ENCODE measurements around the gene LHB.

The LHB gene

DNA sequence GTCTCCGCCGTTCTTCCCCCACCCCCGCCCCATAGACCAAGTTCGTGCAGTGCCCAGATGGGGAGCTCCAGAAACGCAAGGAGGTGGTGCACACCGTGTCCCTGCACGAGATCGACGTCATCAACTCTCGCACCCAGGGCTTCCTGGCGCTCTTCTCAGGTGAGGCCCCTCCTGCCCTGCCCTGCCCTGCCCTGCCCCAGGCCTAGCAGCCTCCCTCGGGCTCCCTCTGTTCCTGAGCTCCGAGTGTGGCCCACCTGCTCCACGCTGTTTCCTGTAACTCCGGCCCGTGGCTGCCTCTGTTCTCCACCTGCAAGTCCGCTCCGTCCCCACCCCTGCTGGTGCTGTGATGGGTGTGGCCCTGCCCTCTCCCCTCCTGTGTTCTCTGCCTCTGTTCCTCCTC, 6.4 kb downstream of the LHB start:
- DNase-seq (ENCODE audit: low read depth in 2 of 2), result no peak

DNA sequence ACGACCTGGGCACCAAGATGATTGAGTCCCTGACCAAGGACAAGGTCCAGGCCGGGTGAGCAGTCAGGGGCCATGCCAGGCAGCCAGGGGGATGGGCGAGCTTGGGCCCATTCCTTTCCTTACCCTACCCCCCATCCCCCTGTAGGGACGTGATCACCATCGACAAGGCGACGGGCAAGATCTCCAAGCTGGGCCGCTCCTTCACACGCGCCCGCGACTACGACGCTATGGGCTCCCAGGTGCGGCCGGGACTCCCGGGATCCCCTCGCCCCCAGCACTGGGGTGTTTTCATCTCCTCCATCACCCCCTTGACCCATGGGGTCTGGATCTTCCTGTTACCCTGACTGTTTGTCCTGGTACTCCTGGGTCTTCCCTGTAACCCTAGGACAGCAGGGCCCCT, 7.1 kb downstream of the LHB start:
- DNase-seq (ENCODE audit: low read depth in 2 of 2), result no peak

DNA sequence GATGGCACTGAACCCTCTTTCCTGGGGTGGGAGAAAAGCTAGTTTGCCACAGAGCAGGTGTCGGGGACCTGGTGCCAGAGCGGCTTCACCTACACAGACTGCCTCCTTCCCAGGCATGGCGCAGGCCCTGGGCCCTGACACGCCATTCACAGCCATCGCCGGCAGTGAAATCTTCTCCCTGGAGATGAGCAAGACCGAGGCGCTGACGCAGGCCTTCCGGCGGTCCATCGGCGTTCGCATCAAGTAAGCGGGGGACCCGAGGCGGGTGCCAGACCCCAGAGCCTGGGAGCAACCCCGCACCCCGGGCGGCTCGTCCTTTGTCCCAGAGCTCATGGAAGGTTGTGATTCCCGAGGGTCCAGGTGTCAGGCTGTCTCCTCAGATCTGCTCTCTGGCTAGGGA, 10.0 kb downstream of the LHB start:
- DNase-seq (ENCODE audit: low read depth in 2 of 2), result no peak

DNA sequence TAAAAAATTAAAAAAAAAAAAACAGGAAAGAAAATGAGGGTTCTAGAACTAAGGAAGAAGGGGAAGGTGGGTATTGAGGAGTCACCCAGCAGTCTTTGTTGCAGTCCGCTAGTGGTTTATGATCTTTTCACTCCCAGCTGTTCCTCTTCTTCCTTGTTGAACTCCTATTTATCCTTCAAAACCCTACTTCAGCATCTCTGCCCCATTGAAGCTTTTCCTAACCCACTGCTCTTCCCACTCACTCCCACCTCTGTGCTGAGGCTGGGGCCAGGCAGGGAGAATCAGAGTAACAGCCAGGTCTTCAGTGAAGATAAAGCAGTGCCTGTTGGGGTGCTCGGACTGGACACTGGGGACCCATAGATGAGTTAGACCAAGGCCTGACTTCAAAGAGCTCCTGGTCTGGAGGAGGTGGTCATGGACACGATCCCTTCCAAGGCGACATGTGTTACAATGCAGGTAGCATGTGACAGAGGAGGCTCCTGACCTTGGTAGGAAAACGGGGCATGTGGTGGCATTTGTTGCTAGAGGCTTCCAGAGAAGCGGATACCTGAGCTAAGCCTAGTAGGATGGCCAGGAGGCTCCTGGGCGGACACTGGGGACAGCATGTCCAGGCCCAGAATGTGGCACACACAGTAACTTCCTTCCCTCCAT, 11.8 kb downstream of the LHB start:
- DNase-seq (ENCODE audit: low read depth in 2 of 2), result no peak

DNA sequence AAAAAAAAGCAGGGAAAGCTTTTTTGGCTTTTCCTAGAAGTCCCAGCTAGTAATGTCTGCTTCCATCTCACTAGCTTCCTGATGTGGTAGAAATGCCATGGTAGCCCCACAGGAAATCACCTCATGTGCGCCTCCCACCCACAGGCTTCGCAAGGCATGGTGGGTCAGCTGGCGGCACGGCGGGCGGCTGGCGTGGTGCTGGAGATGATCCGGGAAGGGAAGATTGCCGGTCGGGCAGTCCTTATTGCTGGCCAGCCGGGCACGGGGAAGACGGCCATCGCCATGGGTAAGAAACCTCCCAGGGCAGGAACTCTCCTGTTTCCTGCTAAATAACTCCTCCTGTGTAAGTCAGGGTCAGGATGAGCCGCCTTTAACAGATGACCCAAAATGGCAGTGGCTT, 12.8 kb downstream of the LHB start:
- DNase-seq (ENCODE audit: low read depth in 2 of 2), result no peak

DNA sequence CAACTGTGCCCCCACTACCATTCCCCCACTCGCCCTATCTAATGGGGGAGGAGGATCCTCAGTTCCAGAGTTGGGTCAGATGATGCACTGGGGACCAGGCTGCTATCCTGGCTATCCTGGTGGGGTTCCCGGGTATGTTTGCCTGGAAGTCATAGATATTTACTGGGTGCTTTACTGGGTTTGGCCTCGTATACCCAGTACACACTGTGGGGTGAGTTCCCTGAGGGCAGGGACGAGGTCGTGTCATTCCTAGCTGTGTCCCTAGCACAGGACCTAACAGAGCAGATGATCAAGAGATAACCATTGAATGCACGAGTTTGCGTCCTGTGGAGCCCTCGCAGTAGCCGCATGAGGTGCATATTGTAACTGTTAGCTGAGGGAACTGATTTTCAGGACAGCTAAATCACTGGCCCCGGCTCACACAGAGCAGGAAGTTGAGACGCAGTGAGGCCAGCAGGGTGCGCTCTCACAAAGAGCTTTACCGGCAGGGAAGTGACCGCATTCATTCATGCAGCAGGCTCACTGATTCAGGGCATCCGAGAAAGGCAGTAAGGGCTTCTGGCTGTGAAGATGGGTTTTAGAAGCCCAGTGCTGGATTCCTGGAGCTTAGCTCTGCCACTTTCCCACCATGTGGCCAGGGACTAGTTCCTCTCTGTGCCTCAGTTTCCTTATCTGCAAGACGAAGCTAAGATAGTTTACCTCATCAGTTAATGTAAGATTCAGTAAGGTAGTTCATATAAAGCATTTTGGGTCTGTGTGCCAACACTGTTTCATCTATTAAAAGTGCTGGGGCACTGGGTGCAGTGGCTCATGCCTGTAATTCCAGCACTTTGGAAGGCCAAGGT, 17.2 kb downstream of the LHB start:
- peak in 1 of 2 experiments; percentile 31 for DNase-seq (ENCODE audit: low read depth in 2 of 2)

DNA sequence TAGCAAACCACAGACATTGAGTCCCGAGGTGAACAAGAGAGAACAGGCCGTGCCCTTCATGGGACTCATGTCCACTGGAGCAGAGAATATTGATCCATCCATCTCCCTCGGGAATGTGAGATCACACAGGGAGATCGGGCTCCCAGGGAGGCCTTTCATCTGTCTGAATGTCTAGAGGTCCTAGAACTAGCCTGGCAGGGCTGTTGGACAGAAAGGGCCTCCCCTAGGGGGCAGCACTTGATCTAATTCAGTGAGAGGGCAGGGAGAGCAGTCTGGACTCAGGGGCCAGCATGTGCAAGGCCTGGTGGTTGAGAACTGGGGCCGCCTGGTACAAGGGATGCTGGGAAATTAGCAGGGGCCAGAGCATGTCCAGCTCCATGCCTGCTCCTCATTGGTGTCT, 18.9 kb downstream of the LHB start:
- DNase-seq (ENCODE audit: low read depth in 2 of 2), result no peak

DNA sequence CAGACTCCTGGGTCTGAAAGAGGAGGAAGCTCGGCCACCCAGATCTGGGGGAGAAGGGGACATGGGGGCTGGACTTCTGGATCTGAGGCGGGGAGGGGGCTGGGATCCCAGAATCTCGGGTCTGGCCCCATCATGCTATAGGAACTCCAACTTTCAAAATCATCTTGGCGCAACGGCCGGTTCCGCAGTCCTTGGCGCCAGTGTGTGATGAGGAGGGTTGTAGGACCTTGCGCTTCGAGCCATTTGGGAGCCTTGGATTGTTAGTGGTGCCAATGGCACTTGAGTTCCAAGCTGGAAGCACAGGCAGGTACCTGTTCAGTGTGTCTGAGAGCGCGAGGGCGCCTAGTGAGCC, 22.9 kb downstream of the LHB start:
- no peak for DNase-seq (ENCODE audit: low read depth in 2 of 2)

DNA sequence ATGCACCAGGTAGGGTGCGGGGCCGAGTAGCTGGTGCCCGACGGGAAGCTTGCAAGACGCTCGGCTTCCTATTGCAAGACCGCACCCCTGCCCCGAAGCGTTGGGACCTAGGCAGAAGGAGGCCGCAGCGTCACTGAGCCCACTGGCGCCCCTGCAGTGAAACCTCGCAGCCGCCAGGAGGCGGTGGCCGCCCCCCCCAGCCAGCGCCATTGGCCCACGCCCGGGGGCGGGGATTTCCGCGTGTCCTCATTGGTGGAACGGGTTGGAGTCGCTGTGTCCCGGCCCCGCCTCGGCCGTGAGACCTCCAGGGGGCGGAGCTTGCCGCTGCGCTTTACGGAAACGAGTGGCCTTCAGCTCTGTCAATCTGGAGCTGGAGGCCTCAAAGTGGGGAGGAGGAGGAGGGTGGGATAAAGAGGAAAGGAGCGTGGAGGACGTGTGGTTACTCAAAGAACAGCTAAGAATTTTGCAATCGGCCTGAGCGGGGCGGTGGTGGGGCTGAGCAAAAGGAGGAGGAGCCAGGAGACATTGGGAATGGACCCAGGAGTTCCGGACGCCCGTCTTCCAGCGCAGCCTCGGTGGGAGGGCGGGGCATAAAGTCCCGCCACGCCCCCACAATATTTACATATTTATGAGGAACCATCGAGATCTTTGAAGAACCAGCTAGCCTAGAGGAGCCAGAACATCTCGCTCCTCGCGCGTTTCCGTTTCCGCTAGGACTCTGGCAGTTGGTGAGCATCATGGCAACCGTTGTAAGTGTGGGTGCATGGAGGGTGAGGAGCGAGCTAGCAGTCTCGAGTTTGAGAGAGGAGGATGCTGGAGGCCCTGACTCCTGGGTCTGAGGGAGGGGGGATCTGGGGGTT, 23.5 kb downstream of the LHB start, which contains the start of the genes GYS1 and RUVBL2:
GYS1 (minus strand) TSS at position 135 of the 860 bp plus-strand sequence. CDS start 197 bp downstream, outside the sequence.
RUVBL2 (plus strand) TSS at position 713 of the 860 bp plus-strand sequence; CDS start at position 738, 25 bp downstream.
- DNase-seq (ENCODE audit: low read depth in 2 of 2), result peak; percentile 99

DNA sequence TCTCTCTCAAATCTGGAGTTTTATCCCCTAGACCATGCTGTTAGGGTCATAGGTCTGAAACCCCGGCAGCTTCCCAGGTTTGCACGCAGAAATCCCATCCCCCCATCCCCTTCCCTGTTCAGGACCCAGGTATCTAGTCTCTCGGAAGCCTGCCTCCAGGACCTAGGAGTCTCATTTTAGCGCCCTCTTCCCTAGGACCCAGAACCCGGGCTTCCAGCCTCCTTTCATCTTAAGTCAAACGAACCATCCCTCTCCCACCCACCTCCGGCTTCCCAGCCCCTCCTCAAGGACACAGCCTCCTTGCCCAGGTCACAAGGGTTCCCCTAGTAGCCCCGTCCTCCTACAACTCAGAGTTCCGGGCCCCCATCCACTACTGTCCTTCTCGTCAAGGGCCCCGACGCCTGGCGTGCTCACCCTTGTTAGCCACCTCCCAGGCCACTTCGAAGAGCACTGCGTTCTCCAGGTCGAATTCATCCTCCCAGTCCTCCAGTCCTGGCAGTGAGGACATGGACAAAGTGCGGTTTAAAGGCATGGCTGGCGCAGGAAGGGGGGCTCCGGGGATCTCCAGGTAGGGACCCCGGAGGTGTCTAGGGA, 24.2 kb downstream of the LHB start:
- DNase-seq (ENCODE audit: low read depth in 2 of 2), result no peak

DNA sequence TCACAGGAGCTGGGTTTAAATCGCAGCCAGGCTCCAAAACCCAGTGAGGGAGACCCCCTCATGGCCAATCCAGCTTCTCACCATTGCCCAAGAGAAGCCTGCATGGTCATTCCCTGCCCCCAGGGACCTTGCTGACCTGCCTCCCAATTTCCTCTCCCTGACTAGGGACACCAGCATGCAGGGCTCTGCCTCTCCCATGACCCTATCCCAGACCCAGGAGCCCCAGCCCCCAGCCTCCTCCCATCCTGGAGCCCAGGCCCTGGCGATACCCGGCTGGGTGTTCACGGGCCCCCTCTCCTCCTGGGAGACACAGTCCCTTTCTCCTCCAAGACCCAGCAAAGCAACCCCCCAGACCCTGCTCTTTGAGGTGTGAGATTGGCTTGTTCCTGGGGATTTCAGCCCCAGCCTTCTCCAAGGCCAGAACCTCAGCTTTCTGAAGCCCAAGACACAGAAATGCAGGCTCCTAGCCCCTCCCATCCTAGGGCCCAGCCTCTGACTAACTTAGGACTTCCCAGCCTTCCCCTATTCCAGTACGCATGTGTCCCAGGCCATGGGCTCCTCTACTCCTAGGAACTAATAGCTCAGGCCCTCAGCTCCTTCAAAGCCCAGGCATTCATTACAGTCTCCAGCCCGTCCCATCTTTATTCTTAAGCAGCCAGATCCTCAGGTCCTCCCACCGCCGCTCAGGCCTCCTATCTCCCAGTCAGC, 24.9 kb downstream of the LHB start:
- DNase-seq (ENCODE audit: low read depth in 2 of 2), result peak; percentile 36 to 55

DNA sequence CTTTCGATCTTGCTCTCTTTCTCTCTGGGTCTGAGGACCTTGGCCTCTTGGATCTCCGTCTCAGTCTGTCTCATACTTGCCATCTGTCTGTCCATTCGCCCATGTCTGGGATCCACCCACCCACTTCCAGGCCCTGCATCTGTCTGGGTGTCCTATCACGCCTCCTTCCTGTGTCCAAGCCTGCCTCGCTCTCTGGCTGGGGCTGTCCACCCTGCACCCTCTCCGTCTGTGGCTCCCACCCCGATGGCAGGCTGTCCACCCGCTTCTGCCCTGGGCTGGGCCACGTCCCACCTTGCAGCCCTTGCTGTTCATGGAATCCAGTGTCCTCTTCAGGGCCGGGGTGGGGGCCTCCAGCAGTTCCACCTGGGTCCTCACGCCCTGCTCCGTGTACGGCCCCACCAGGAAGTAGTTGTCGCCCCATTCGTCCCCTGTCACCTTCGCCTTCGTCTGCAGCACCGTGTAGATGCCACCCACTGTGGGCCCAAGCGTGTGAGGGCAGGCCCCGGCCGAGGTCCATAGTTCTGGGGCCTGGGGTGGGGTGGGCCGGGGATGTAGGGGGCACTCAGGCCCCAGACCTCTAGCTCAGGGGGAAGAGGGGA, 25.8 kb downstream of the LHB start:
- DNase-seq (ENCODE audit: low read depth in 2 of 2), result no peak

DNA sequence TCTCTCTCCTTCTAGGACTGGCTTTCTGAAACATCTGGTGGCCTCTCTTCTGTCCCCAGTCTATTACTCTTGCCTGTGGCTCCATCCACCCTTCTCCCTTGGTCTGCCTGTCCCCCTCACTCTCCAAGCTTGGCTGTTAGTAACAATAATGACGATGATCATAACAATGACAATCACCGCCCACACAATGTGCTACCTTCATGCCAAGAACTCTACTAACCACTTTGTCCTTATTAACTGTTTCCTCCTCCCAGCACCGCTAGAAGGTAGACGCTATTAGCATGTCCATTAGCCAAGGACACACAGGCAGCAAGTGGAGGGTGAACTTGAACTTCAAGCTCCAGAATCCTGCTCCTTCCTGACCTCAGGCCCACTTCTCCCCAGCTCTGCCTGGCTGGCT, 26.5 kb downstream of the LHB start:
- DNase-seq (ENCODE audit: low read depth in 2 of 2), result no peak

DNA sequence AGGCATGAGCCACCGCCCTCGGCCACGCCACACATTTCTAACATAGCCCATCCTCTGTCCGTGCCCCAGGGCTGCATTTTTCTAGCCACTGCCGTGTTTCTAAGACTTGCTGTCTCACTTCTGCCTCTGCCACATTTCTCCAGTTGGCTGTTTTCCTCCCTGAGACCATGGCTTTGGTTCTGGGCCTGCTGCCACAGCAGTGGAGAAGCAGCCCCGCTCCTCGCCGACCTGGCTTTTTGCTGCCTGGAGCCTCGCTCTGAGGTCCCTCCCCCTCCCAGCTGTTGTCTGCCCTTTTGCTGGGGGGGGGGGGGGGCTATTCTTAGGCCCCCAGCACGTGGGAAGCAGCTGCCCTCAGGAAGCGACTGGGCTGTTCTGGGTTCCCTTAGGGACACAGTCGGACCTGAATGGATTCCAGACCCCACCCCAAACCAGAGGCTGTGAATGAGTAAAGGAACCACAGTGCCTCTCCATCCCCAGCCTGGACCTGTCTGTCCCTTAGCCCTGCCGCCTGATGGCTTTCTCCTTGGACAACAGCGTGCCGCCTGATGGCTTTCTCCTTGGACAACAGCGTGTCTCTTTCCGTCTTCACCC, 27.1 kb downstream of the LHB start:
- DNase-seq (ENCODE audit: low read depth in 2 of 2), result no peak

DNA sequence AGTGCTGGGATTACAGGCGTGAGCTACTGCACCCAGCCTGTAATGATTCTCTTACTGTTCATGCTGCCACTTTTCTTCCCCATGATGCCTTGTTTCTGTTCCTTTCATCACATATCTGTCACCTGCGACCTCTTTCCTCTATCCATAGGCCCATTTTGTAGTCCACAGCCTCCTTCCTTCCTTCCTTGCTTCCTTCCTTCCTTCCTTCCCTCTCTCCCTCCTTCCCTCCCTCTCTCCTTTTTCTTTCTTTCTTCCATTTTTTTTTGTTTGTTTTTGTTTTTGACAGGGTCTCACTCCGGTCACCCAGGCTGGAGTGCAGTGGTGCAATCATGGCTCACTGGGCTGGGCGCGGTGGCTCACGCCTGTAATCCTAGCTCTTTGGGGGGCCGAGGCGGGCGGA, 28.0 kb downstream of the LHB start:
- no peak for DNase-seq (ENCODE audit: low read depth in 2 of 2)

DNA sequence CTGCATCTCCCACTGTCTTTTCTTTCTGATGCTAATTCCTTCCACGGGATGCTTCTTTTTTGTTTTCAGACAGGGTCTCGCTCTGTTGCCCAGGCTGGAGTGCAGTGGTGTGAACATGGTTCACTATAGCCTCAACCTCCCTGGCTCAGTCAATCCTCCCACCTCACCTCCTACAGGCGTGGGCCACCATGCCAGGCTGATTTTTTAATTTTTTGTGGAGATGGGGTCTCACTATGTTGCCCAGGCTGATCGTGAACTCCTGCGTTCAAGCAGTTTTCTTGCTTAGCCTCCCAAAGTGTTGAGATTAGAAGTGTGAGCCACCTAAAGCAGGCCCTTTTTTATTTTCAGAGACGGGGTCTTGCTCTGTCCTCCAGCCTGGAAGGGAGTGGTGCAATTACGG, 28.6 kb downstream of the LHB start:
- DNase-seq (ENCODE audit: low read depth in 2 of 2), result no peak

DNA sequence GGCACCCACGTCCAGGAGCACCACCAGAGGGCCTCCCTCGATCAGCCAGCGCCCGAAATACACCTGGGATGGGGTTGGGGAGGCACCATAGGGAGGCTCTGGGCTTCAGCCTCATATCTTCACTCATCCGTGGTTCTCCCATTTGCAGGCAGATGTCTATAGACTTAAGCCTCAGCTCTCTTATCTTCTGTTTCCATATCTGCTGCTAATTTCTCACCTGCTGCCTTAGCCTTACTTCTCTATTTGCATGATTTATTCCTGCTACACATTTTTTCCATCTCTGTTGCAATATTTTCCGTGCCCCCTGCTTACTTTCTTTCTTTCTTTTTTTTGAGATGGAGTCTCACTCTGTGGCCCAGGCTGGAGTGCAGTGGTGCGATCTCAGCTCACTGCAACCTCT, 29.6 kb downstream of the LHB start:
- DNase-seq (ENCODE audit: low read depth in 2 of 2), result no peak

DNA sequence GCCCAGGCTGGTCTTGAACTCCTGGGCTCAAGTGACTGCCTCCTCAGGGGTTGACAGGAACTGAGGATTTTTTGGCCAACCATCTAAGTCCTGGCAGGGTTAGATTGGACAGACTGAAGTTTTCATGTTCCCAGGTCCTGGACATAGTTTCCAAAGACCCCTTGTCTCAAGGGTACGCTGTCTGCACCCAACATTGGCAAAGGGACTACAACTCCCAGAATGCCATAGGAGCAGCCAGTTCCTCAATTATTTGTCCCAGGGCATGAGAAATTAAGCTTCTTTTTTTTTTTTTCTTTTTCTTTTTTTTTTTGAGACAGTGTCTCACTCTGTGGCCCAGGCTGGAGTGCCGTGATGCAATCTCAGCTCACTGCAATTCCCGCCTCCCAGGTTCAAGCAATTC, 30.7 kb downstream of the LHB start:
- no peak for DNase-seq (ENCODE audit: low read depth in 2 of 2)

DNA sequence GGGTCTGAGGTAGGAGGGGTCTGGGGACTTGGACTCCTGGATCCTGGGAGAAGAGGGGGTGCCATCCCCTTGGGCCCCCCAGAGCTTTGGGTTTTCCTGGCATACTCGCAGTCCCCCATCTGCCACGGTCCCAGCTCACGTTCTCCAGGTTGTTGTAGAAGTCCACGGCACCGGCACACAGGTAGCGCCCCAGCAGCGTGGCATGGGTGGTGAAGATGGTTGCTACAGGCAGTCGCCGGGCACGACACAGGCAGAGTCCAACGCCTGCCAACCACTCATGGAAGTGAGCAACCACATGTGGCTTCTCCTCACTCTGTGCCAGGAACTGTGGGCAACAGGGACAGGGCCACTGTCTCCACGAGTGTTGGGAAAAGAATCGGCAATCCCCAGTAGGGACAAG, 31.2 kb downstream of the LHB start:
- DNase-seq (ENCODE audit: low read depth in 2 of 2), result no peak

DNA sequence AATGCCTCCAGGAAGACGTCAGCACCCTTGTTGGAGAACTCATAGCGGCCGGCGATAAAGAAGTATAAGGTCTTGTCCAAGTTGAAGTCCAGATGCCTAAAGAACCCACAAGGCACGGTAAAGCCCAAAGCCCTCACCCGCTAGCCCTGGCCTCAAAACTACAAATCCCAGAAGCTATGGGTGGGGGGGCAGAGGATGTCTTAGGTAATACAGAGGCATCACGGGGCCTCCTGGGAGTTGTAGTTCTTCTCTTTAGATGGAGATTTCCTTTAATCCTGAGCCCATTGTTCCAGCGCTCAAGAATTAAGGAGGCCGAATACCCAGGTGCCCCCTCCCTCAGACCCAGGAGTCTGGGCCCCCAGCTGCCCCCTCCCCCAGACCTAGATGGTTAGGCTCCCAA, 34.6 kb downstream of the LHB start:
- no peak for DNase-seq (ENCODE audit: low read depth in 2 of 2)

DNA sequence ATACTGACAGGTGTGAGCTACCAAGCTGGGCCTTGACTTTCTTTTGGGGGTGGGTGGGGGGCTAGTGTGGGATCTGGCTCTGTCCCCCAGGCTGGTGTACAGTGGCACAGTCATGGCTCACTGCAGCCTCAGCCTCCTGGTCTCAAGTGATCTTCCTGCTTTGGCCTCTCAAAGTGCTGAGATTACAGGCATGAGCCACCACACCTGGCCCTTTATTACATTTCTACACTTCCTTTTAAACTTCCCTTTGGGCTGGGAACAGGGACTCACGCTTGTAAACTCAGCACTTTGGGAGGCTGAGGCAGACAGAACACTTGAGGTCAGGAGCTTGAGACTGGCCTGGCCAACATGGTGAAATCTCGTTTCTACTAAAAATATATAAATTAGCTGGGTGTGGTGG, 39.8 kb downstream of the LHB start:
- DNase-seq (ENCODE audit: low read depth in 2 of 2), result no peak

Data from fibroblast of skin of left quadriceps (primary cell).